Amygdala (tissue), 56 donors: ENCODE results near the gene TESMIN.

Experiments used
- DNase-seq, 56 donors: peaks; one replicate each; lab custom pipeline; 2025; lab: John Stamatoyannopoulos, UW

TESMIN gene

GRCh38 chr11:68664906-68665305, 86.4 kb downstream of the TESMIN start:
- DNase-seq, result no peak

GRCh38 chr11:68664141-68664540, 87.2 kb downstream of the TESMIN start:
- DNase-seq, result no peak

- no peak for DNase-seq
Observed at GRCh38 chr11:68663482-68664010, 87.8 kb downstream of the TESMIN start.

GRCh38 chr11:68661697-68662603, 89.4 kb downstream of the TESMIN start:
- no peak for DNase-seq

GRCh38 chr11:68661014-68661413, 90.3 kb downstream of the TESMIN start:
- DNase-seq, result no peak

- DNase-seq, result no peak
Observed at GRCh38 chr11:68660066-68660810, 91.1 kb downstream of the TESMIN start.

- DNase-seq, result peak in 16 of 56 donors; percentile 2 to 72 (median 13)
Observed at GRCh38 chr11:68659158-68659921, 92.0 kb downstream of the TESMIN start.

GRCh38 chr11:68658661-68659060, 92.7 kb downstream of the TESMIN start:
- DNase-seq, result no peak

- DNase-seq, result no peak
Observed at GRCh38 chr11:68658097-68658496, 93.2 kb downstream of the TESMIN start.
